GM18505 (cell line): ENCODE results near the gene GTF2F2.
"Not testable (repeated sequence)": the region's sequence is repeated elsewhere in the genome, so short reads cannot be mapped to it uniquely, and the experiment has no call there.

ENCODE experiments used
- ATAC-seq: cut with Tn5 transposase; IDR thresholded peaks from one replicate; pipeline ENCODE4 v1.9.1; 2021; ENCODE audit not compliant: unreplicated experiment
- POLR2A ChIP-seq: IDR thresholded peaks from 4 replicates; pipeline ENCODE4 v1.6.1; 2011; ENCODE audit warnings: borderline replicate concordance; ENCODE audit not compliant: insufficient read depth, insufficient read length; ENCODE audit errors: extremely low read depth

GTF2F2 gene

DNA sequence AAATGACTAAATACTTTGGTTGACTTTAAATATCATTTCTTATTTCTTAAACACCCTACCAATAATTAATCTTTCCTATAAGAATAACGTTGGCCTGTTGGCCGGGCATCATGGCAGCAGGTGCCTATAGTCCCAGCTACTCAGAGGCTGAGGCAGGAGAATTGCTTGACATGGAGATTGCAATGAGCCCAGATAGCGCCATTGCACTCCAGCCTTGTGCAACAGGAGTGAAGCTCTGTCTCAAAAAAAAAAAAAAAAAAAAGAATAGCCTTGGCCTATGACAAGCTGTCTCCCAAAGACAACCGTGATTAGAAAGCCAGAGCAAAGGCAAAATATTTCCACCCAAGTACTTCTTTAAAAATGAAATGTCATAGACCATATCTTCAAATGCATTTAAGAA is 105.1 kb downstream of the GTF2F2 start:
- ATAC-seq: no peak
- TF ChIP-seq POLR2A: no peak

- no peak for TF ChIP-seq POLR2A
- ATAC-seq: no peak
Observed at GRCh38 chr13:45226024-45226423, 105.7 kb downstream of the GTF2F2 start.

DNA sequence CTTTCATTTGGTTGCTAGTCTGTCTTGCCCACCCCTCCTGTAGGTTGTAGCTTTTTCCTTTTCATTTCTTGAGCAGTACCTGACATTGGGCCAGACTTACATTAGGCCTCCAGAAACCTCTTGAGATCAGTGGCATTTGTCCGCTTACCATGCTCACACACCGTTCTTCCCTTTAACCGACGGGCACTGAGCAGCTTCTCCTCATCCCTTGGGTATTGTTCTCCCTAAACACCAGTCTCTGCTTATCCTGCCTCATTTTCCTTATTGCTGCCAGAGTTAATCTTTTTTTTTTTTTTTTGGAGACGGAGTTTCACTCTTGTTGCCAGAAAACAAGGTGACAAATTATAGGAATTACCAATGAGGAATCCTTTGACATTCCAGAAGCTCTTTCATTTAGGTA is 107.7 kb downstream of the GTF2F2 start:
- no peak for TF ChIP-seq POLR2A
- ATAC-seq: no peak

- no peak for ATAC-seq
- TF ChIP-seq POLR2A: no peak
Observed at GRCh38 chr13:45229172-45229571, 108.9 kb downstream of the GTF2F2 start.

DNA sequence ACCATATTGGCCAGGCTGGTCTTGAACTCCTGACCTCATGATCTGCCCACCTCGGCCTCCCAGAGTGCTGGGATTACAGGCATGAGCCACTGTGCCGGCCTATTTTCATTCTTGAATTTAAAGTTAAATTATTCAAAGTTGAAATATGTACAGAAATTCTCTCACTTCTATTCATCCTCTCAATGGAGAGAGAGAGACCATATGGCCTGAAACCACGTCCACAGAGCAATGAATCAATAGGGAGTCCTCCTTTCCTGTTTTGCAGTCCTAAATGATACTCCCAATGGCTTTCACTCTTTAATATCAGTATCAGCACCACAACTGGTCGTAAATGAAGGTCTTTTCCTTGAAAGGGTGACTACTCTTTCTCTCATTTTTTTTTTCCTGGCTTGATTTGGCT is 111.0 kb downstream of the GTF2F2 start:
- TF ChIP-seq POLR2A: no peak
- ATAC-seq: no peak

DNA sequence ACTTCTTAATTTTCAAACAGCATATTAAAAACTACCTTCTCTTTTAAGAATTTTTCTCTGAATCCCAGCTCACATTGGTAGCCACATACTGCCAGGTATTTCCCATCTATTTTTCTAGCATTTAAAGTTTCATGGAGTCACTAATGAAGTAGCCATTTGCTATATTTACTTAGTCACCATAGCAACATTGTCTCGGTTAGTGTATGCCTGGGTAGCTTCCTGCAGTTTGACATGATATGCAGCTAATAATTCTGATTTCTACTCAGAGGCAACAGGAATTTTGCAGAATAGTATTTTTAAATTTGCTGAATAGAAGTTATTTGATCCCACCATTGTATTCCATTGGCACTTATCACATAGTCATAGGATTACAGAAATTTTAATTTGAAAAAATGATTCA is 111.4 kb downstream of the GTF2F2 start:
- TF ChIP-seq POLR2A: no peak

GRCh38 chr13:45232591-45232990 is 112.3 kb downstream of the GTF2F2 start:
- ATAC-seq: no peak
- no peak for TF ChIP-seq POLR2A

More for the DNA sequence above, 111.4 kb downstream of the GTF2F2 start:
- no peak for ATAC-seq

DNA sequence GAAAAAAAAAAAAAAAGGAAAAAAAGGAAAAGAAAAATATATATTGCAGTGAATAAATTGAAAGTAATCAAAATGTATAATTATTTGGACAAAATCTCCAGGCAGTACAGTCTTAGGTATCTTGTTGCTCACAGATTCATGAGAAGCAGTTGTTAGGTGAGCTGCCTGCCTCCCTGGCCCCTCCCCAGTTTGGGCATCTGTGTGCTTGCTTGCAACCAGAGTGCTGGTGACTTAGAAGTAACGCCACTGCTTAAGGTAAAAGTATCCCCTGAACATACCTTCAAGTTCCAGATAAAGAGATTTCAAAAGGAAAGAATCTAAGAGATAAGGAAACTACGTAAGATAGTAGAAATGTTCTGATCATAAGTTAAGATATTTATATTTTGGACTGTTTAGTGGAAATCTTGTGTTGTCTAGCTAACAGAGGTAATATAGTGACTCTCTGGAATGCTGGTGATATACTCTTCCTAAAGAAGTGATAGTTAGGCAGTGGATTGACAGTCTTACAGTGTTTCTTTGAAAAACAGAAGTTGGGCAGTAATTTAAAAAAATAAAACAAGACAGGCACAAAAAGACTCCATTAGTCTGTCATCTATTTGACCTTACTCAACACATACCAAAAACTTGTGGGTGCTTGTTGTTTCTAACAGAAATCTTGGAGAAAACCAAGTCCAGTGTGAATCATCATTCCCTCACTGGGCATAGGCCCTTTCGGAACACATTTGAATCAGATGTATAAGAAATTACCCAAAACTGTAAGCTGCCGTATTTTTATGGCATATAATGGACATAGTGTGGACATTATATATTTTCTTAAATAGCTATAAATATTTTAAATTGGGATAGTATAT is 118.9 kb downstream of the GTF2F2 start:
- no peak for ATAC-seq
- no peak for TF ChIP-seq POLR2A

GRCh38 chr13:45240143-45240542 is 119.8 kb downstream of the GTF2F2 start:
- no peak for TF ChIP-seq POLR2A
- no peak for ATAC-seq

GRCh38 chr13:45242070-45242469 is 121.8 kb downstream of the GTF2F2 start:
- TF ChIP-seq POLR2A: no peak
- ATAC-seq: no peak

GRCh38 chr13:45242524-45242923 is 122.2 kb downstream of the GTF2F2 start:
- ATAC-seq: no peak
- no peak for TF ChIP-seq POLR2A

DNA sequence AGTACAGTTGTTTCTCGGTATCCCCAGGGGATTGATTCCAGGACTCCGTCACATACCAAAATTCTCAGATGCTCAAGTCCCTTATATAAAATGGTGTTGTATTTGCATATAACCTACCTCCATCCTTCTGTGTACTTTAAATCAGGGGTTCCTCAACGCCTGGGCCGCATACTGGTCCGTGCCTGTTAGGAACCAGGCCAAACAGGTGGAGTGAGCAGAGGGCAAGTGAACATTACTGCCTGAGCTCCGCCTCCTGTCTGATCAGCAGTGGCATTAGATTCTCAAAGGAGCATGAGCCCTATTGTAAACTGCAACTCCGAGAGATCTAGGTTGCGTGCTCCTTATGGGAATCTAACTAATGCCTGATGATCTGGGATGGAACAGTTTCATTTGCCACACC is 122.8 kb downstream of the GTF2F2 start:
- no peak for ATAC-seq
- TF ChIP-seq POLR2A: no peak

GRCh38 chr13:45244736-45245135 is 124.4 kb downstream of the GTF2F2 start:
- not testable (repeated sequence) for ATAC-seq

- TF ChIP-seq POLR2A: no peak
- ATAC-seq: no peak
Observed at GRCh38 chr13:45249662-45250061, 129.4 kb downstream of the GTF2F2 start.

DNA sequence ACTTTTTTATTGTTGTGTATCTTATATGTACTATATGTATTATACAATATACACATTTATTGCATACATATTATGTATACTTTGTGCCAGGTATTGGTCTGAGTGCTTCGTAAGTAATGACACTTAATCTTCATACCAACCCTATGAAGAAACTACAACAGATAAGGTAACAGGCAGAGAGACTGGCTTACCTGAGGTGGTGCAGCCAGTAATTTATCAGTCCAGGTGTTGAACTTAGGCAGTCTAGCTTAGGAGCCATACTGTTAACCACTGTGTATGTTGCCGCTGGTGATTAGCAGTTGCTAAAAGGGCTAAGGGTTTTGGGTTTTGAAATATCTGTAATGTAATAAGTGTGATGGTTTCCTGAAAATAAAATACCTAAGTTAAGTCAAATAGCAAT is 134.1 kb downstream of the GTF2F2 start:
- no peak for ATAC-seq
- no peak for TF ChIP-seq POLR2A

DNA sequence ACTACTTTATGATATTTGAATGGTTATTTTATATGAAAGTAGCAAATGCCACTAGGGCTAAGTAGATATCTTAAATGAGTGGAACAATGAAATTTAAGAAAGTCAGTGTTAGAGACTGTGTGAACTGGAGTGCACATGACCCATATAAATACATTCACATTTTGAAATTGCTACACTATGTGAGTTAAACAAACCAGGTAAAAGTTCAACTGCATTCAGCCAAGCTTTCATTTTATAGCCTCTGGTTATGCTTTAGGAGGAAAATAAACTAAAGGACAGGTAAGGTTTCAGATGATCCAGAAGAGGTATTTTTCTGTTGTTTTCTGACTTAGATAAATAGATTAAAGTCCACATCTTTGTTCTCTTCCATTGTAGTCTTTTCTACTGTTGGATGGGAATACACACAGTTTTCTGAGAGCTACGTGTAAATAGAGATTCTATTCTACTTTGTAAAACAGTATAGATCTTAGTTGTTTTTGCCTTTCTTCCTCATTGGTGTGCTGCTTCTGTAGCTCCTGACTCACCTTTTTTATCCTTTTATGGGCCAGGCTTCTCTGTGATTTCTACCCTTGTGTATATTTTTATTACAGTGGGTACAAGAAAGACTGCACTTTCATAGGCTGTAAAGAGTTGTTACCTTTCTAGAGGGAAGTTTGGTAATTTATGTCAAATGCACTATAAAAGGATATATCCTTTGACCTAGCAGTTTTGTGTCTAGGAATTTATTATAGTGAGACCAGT is 135.1 kb downstream of the GTF2F2 start:
- no peak for ATAC-seq
- no peak for TF ChIP-seq POLR2A
